Head of caudate nucleus (tissue), 42 donors: ENCODE measurements around the gene B3GNT2.

ENCODE experiments used
- DNase-seq, 42 donors: peaks; one replicate each; pipeline versions ENCODE4 v3.0.0 to v3.0.0-alpha.2; 2020 to 2021; ENCODE audit warnings: mixed read lengths in 7 of 42
- intact Hi-C: fragments of 100-400 bp; cut with DNase I; formaldehyde crosslinking; loops from one replicate; pipeline ENCODE4 v1.15.0; 2022

The B3GNT2 gene

GRCh38 chr2:62222674-62223073, 26.8 kb downstream of the B3GNT2 start:
- no peak for DNase-seq
- intact Hi-C loops, result no loop called here

- intact Hi-C loops, result no loop called here
- DNase-seq, result no peak
These were observed 29.1 kb downstream of the B3GNT2 start for GRCh38 chr2:62224976-62225375.

- intact Hi-C loops, result no loop called here
- peak in 1 of 42 donors; percentile 20 for DNase-seq
These were observed 31.6 kb downstream of the B3GNT2 start for GRCh38 chr2:62227386-62228075.

DNA sequence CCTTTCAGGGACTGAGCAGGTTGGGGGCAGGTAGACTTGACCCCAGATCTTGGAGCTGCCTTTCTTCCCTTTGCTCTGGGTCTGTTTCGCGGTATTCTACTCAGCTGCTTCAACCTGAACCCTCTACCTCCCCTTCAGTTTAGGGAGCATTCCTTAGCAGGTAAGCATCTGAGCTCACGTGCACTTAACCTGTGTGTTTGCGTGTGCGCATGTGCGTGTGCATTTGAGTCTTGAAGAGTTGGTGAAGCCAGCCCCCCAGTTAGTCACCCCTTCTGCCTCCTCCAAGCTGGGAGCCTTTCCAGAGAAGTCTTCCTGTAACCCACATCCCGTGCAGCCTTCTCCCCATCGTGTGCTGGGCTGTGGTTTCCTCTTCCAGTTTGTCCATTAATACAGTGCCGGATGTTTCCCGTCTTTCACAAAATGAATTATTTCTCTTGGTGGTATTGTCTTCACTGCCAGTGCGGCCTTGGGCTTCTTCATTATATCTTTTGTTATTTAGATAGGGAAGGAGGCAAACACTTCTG, 33.2 kb downstream of the B3GNT2 start:
- peak in 1 of 42 donors; percentile 18 for DNase-seq
- intact Hi-C loops, result no loop called here

DNA sequence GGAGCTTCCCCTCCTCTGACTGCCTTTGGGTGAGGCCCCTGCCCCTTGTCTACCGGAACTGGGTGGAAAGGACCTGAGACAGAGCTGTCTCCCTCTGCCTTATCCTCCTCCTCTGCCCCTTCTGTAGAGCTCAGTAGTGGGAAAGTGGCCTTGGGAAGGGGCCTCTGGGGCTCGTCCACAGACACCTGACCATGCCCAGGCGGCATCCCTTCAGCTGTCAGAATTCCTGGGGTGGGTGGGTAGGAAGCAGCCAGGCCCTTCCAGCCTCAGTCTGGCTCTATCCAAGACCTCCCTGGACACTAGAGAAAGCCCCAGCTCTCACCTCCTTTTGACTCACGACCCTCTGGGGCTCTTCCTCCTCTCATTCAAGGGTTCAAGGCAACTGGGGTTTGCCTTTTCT, 35.6 kb downstream of the B3GNT2 start:
- DNase-seq, result peak in 1 of 42 donors; percentile 14

GRCh38 chr2:62234755-62235655, 39.1 kb downstream of the B3GNT2 start:
- intact Hi-C loops, result no loop called here
- DNase-seq, result peak in 1 of 42 donors; percentile 25

More for the DNA sequence above, 35.6 kb downstream of the B3GNT2 start:
- intact Hi-C loops, result no loop called here

DNA sequence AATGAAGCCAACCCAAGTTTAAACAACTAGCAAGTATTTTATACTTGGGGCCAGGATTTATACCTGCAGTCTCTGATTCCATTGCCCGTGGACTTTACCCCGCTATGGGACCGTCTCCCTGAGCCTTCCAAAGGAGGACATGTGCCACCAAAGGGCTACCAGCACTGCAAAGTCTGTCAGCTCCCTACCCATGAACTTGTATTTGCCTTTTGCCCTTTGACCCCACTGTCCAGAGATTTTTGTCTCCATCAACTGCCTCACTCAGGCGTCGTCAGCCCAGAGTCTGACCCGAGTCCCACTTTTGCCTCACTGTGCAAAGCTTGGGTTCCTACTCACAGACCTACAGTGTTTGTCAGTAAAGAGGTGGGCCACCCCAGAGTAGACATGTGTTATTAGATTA, 40.6 kb downstream of the B3GNT2 start:
- peak in 1 of 42 donors; percentile 12 for DNase-seq
- intact Hi-C loops, result no loop called here

DNA sequence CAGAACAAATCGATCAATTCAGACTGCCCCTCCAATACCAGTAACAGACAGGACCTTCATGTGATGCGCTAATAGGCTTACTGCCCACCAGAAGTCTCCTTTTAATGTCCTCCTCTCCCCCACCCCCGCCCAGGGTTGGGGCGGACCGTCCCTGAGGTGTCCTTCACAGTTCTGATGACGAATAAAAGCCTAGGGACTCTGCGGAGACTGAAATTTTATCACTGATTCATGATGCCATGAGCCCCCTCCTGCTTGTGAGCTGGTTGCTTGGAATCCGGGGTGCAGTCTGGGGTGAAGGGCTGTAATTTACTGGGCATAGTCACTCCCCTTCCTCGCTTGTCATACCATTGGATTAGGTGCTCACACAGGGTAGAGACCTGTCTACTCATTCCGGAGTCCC, 42.3 kb downstream of the B3GNT2 start:
- intact Hi-C loops, result no loop called here
- DNase-seq, result peak in 1 of 42 donors; percentile 12

GRCh38 chr2:62240546-62240945, 44.6 kb downstream of the B3GNT2 start:
- intact Hi-C loops, result no loop called here

DNA sequence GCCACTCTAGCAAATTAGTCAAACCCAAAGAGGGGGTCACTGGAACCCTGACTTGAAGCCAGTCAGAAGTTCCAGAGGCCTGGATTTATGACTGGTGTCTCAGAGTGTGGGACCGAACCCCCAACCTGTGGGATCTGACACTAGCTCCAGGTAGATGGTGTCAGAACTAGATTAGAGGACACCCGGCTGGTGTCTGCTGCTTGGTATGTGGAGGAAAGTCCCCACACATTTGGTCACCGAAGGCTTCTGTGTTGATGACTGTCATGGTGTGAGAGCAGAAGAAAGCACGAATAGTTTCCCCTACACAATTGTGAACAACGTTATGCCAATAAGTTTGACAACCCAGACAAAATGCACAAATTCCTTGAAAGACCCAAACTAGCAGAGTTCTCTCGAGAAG, 48.1 kb downstream of the B3GNT2 start:
- DNase-seq, result peak in 1 of 42 donors; percentile 26
- intact Hi-C loops, result no loop called here

More at GRCh38 chr2:62240546-62240945, 44.6 kb downstream of the B3GNT2 start:
- no peak for DNase-seq

- intact Hi-C loops, result no loop called here
- no peak for DNase-seq
These were observed 52.3 kb downstream of the B3GNT2 start for GRCh38 chr2:62248226-62248625.

- DNase-seq, result peak in 1 of 42 donors; percentile 37
- intact Hi-C loops, result no loop called here
These were observed 54.3 kb downstream of the B3GNT2 start for GRCh38 chr2:62250239-62250638.

GRCh38 chr2:62254424-62255266, 58.7 kb downstream of the B3GNT2 start:
- peak in 6 of 42 donors; percentile 8 to 50 (median 33) for DNase-seq
- intact Hi-C loops, result no loop called here

DNA sequence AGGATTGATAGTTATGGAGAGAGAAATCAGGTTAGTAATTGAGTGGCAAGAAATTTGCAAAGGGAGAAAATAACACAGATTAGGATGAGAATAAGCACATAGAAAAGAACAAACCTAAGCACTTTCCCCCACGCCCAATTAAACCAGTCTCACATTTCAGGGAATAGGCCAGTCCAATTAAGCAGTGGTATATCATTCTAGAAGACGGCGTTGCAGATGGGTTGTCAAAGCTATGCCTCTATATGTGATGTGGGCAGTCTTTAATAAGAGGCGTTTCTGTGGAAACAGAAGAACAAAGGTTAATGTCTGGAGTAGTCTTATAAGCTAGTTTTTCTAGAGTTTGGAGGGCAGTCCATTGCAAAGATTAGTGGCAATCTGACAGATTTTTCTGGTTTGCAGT, 61.6 kb downstream of the B3GNT2 start:
- DNase-seq, result no peak
- intact Hi-C loops, result no loop called here

DNA sequence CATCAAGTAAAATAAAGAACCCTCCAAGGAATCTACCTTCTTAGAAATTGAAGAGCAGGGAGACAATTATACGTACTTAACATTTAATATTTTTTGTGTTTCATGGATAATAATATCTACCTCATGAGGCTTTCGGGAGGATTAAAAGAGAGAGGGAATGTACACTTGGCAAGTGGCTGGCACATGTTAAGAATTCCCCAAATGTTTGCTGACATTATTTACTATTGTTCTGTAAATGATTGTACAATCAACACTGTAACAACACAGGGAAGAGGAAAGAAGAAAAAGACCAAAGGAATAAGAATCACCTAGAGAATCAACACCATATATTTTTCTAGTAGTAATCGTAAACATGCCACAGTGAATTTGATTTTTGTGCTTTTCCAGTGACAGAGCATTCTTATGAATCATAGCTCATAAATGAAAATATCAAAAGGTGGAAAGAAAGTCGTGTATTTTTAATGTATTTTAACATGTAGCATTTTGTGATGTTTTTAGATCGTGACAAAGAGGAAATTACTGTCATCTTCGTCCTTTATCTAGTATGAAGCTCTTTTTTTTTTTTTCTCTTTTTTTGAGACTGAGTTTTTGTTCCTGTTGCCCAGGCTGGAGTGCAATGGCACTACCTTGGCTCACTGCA, 67.3 kb downstream of the B3GNT2 start:
- no peak for DNase-seq
- intact Hi-C loops, result no loop called here

- intact Hi-C loops, result no loop called here
- DNase-seq, result no peak
These were observed 68.3 kb downstream of the B3GNT2 start for GRCh38 chr2:62264186-62264585.

DNA sequence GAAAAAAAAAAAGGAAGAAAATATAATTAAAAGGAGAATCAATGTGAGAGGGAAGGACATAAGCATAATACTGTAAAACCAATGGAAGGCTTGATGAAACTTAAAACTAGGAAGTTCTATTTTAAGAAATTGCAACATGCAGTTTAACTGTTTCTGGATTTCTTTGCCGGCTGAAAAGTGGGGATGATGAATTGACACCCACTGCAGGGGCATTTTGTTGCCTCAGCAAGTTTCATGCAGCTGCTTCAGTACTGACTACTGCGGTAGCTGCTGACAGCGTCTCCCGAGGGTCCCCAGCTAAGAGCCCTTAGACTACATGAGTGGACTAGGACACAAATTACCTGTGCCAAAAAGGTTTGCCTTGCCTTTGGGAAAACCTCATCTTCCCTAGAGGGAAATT, 69.2 kb downstream of the B3GNT2 start:
- intact Hi-C loops, result no loop called here
- peak in 1 of 42 donors; percentile 45 for DNase-seq

DNA sequence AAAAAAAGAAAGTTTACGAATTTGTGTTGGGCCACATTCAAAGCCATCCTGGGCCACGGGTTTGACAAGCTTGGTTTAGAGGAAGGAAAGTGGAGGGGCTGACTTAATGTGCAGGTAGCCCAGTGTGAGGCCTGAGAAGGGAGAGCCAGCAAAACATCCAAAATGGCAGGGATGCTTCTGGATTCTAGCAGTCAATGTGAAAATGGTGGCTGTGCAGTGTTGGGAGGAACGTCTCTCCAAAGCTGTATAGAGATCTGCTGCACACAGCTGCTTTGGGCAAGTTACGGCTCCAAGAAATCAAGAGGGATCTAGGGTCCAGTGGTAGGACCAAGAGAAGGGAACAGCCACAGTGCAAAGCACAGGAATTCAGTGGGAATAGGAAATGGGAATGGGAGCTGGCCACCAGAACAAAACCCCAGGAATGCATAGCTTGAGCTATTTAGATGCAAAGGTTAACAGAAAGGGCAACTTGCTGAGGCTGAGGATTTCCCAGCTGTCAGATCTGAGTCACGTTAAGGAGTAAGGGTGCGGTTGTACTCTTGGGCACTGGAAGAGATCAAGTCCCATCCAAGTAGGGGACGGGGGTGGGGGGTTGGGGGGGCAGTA, 70.6 kb downstream of the B3GNT2 start:
- no peak for DNase-seq
- intact Hi-C loops, result no loop called here
